Measurements from ENCODE around the gene HDAC4. TPM values are rescaled to one million over a fixed set of nuclear protein-coding genes. Genes with fewer than 3 reads are reported as not detected.

The HDAC4 gene
- total RNA-seq, 1 donor from 2014 or later, result 65.7 TPM

DNA sequence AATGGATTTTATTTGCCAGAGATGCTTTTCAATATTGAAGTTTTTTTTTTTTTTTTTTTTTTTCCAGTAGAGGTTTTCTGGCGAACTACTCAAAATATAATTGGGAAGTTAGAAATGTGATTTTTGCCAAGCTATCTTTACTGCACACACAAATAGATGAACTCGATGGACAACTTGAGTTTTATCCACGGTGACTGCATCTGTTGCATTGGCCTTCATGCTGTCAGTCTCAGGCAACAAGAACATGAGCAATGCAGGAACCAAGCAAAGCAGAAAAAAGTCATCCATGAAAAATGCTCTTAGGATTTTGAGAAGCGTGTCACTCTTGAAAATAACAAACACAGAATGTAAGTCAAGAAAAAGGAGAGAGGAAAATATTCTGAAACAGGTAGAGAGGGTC lies 22.7 kb upstream of the HDAC4 start:
- no peaks in the 10 kb centered on the region for H3K36me3 ChIP-seq
- H3K27me3 ChIP-seq, result no peaks in the 10 kb centered on the region
- no peak for DNase-seq (ENCODE audit: low spot score in 2 of 2)
- intact Hi-C loops (cut with DNase I), result no loop called here
- no peaks in the 10 kb centered on the region for H3K9me3 ChIP-seq
- no peak for TF ChIP-seq CTCF (IDR thresholded peaks at IDR 0.05)
- no peak overlapping the region for H3K4me3 ChIP-seq
- H3K27ac ChIP-seq, result no peak overlapping the region
- H3K4me1 ChIP-seq, result no peaks in the 10 kb centered on the region

DNA sequence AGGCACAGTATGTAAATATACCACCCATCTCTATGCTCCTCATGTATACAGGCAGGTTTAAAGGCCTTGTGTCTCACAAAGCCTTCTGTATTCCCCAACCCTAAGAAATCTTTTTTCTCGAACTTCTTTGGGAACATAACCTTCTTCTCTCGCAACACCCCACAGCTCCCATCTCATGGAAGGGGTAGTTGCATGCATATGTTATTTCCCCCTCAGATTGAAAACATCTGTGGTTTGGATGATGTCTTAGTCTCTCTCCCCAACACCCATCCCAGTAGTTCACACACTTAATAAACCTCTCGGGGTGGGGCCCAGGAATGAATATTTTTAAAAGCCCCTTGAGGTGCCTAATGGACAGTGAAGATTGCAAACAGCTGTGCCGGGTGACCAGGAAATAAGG lies 21.0 kb upstream of the HDAC4 start:
- Histone ChIP-seq H3K4me3 (no peak overlapping the region), H3K36me3 (no peaks in the 10 kb centered on the region), H3K9me3 (no peaks in the 10 kb centered on the region), H3K27me3 (no peaks in the 10 kb centered on the region), H3K27ac (no peak overlapping the region), H3K4me1 (no peaks in the 10 kb centered on the region)
- TF ChIP-seq CTCF (IDR thresholded peaks at IDR 0.05), result no peak
- intact Hi-C loops (cut with DNase I), result no loop called here
- DNase-seq (ENCODE audit: low spot score in 2 of 2), result no peak

DNA sequence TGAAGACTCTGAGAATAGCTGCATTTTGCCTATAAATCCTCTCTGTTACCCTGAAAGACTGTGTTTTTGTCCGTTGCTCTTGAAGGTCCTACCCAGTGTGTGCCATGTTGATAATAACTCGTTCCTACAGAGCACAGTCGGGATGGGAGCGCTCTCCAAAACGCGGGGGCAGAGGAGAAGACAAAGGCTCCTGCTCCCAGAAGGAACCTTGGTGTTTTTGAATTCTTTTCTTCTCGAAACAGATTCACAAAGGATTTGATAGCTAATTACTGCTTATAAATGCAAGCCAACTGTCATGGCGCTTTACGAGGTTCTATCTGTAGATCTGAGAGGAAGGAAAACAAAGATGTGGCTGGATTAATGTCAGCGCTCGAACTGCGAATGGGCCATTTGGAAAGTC lies 19.3 kb upstream of the HDAC4 start:
- H3K27ac ChIP-seq, result no peak overlapping the region
- H3K27me3 ChIP-seq, result no peaks in the 10 kb centered on the region
- TF ChIP-seq CTCF (IDR thresholded peaks at IDR 0.05), result no peak
- no peak for DNase-seq (ENCODE audit: low spot score in 2 of 2)
- H3K4me3 ChIP-seq, result no peak overlapping the region
- H3K36me3 ChIP-seq, result no peaks in the 10 kb centered on the region
- H3K9me3 ChIP-seq, result no peaks in the 10 kb centered on the region
- intact Hi-C loops (cut with DNase I), result no loop called here
- H3K4me1 ChIP-seq, result no peaks in the 10 kb centered on the region

DNA sequence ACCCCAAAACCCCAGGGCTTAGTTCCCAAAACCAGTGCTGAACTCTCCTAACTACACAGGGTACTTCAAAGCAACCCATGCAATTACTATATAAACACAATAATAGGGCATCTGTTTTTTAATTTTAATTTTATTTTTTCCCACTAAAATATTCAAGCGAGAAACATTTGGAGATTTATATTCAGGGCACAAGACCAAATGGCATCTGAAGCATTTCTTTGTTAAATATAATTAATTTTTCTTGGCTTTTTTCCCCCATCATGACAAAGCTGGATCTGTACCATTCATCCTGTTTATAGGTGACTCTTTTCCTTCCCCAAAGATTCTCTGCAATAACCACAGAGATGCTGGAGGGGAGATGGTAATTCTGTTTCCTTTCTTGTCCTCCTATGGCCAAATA lies 18.1 kb upstream of the HDAC4 start:
- no peak overlapping the region for H3K27ac ChIP-seq
- no peaks in the 10 kb centered on the region for H3K36me3 ChIP-seq
- no peaks in the 10 kb centered on the region for H3K9me3 ChIP-seq
- TF ChIP-seq CTCF (IDR thresholded peaks at IDR 0.05), result no peak
- DNase-seq (ENCODE audit: low spot score in 2 of 2), result no peak
- intact Hi-C loops (cut with DNase I), result no loop called here
- H3K27me3 ChIP-seq, result no peaks in the 10 kb centered on the region
- no peak overlapping the region for H3K4me3 ChIP-seq
- no peaks in the 10 kb centered on the region for H3K4me1 ChIP-seq

DNA sequence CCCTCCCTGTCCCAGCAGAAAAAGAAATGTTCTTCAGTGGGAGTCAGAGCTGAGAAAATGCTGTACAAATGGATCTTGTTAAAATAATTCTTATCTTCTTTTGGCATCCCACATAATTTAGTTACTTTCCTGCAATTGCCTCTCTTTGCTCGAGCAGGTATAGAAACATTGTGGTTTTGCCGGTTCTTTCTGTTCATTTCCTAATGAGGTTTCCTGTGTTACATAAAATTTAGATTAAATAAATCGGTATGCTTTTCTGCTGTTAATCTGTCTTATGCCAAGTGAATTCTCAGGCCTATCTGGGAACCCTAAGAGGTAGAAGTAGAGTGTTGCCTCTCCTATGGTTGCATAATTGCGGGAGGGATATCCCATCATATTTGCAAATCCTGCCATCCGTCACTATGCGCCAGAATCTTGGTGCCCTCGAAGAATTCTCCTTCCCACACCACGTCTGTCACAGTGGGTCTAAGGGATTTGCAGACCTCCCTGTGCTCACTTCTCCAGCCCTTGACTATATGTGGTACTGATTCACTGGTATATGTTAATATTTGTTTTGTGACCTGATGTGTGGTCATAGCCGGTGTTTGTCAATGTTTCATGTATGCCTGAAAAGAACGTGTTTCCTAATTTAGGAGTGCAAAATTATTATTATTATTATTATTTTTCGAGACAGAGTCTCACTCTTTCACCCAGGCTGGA lies 12.2 kb upstream of the HDAC4 start:
- Histone ChIP-seq H3K4me1 (no peaks in the 10 kb centered on the region), H3K4me3 (no peak overlapping the region), H3K9me3 (peaks cover 0 to 6% of the 10 kb centered on the region in 2 donors), H3K36me3 (no peaks in the 10 kb centered on the region), H3K27ac (no peak overlapping the region), H3K27me3 (no peaks in the 10 kb centered on the region)
- TF ChIP-seq CTCF (IDR thresholded peaks at IDR 0.05), result no peak
- DNase-seq (ENCODE audit: low spot score in 2 of 2), result no peak
- intact Hi-C loops (cut with DNase I), result no loop called here
